Epithelial cell of proximal tubule (primary cell): ENCODE measurements around the gene C10orf53. TPM values are rescaled to one million over a fixed set of nuclear protein-coding genes. Genes with fewer than 3 reads are reported as not detected.

ENCODE experiments used
- DNase-seq: peaks from one replicate; pipeline ENCODE4 v3.0.0-alpha.2; 2011; ENCODE audit warnings: low read depth
- H3K4me3 ChIP-seq: 2 replicates; pipeline ENCODE4 v1.5.1; 2011; ENCODE audit warnings: low read depth, mild to moderate bottlenecking, low read length
- CTCF ChIP-seq: conservative IDR thresholded peaks from 2 replicates; pipeline ENCODE4 v1.5.1; 2012; ENCODE audit warnings: low read depth, mild to moderate bottlenecking, low read length
- total RNA-seq: library from RNA; depleted of rRNA; stranded (reverse); fragments of >200 nt; gene quantifications from 2 replicates; pipeline ENCODE4 v1.2.3, GENCODE V29; 2015

The C10orf53 gene
- total RNA-seq, 1 donor from 2014 or later, result not detected

- no peak for TF ChIP-seq CTCF
- no peak overlapping the region for H3K4me3 ChIP-seq
- DNase-seq, result no peak
Measured at GRCh38 chr10:49737474-49738201, 58.2 kb downstream of the C10orf53 start.

GRCh38 chr10:49738616-49739360 is 59.3 kb downstream of the C10orf53 start:
- no peak for TF ChIP-seq CTCF
- no peak for DNase-seq
- H3K4me3 ChIP-seq, result no peak overlapping the region

- DNase-seq, result no peak
- TF ChIP-seq CTCF, result no peak
- no peak overlapping the region for H3K4me3 ChIP-seq
Measured at GRCh38 chr10:49739426-49739825, 60.0 kb downstream of the C10orf53 start.

GRCh38 chr10:49740346-49741107 is 61.1 kb downstream of the C10orf53 start:
- TF ChIP-seq CTCF, result no peak
- no peak overlapping the region for H3K4me3 ChIP-seq
- DNase-seq, result no peak

GRCh38 chr10:49741108-49741995 is 61.9 kb downstream of the C10orf53 start:
- no peak overlapping the region for H3K4me3 ChIP-seq
- DNase-seq, result no peak
- TF ChIP-seq CTCF, result no peak

- DNase-seq, result no peak
- no peak for TF ChIP-seq CTCF
- no peak overlapping the region for H3K4me3 ChIP-seq
Measured at GRCh38 chr10:49742683-49743463, 63.4 kb downstream of the C10orf53 start.
